NOMO-1 treated with dmso at 0.1 percent for 144 hours (cell line): ENCODE measurements around the gene HMGB3.
"Not testable (repeated sequence)": the region's sequence is repeated elsewhere in the genome, so short reads cannot be mapped to it uniquely, and the experiment has no call there.

Experiments
- DNase-seq: peaks from one replicate; lab custom pipeline; 2025; ENCODE audit not compliant: unreplicated experiment; lab: John Stamatoyannopoulos, UW

Gene HMGB3

GRCh38 chrX:150977411-150978162 lies 5.5 kb upstream of the HMGB3 start:
- DNase-seq, result no peak

- no peak for DNase-seq
These were observed 2.9 kb upstream of the HMGB3 start for GRCh38 chrX:150980186-150980585.

GRCh38 chrX:150980711-150981110 lies 2.4 kb upstream of the HMGB3 start:
- DNase-seq, result no peak

DNA sequence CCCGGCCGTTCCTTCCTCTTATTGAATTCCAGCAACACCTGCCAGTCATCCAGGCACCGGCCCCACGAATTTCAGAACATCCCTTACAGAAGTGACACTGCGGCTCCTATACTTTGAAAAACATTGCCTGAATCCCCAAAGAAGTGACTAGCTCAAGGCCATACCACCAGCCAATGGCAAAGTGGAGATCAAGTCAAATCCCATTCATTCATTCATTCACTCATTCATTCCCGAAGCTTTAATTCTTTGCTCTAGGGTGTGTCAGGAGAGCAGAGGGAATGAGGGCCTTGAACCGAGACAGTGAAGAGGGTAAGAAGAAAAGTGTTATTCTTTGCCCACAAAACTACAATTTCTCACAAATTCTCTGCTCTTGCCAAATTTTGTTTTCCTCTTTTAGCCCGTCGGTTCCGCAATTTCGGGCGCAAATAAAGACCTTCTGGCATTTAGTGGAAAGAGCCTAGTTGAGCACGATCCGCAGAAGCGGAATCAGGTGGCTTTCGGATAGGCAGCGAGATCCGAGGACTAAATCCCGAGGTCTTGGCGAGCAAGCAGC lies 824 bp upstream of the HMGB3 start:
- no peak for DNase-seq

GRCh38 chrX:150983521-150984168 lies 510 bp downstream of the HMGB3 start:
- no peak for DNase-seq

- DNase-seq, result no peak
These were observed 1.2 kb downstream of the HMGB3 start for GRCh38 chrX:150984169-150984824.

DNA sequence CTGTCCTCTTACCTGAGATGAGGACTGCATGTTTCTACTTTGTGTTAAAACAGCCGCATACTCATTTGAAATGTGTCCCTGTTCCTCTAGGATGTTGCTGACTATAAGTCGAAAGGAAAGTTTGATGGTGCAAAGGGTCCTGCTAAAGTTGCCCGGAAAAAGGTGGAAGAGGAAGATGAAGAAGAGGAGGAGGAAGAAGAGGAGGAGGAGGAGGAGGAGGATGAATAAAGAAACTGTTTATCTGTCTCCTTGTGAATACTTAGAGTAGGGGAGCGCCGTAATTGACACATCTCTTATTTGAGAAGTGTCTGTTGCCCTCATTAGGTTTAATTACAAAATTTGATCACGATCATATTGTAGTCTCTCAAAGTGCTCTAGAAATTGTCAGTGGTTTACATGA lies 4.6 kb downstream of the HMGB3 start:
- not testable (repeated sequence) for DNase-seq

DNA sequence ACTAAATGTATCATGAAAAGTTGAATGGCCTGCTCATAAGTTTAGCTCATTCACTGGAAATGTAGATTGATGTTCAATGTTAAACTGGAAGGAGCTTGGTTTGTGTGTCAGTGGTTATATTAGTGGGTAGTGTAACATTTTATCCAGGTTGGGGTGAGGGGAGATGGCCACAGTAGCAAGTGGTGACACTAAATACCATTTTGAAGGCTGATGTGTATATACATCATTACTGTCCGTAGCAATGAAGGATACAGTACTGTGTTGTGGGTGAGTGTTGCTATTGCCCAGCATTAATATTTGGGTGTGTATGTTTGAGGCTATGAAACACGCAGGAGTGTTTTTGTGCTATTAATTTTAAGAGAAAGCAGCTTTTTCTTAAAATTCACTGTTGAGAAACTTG lies 6.3 kb downstream of the HMGB3 start:
- no peak for DNase-seq

DNA sequence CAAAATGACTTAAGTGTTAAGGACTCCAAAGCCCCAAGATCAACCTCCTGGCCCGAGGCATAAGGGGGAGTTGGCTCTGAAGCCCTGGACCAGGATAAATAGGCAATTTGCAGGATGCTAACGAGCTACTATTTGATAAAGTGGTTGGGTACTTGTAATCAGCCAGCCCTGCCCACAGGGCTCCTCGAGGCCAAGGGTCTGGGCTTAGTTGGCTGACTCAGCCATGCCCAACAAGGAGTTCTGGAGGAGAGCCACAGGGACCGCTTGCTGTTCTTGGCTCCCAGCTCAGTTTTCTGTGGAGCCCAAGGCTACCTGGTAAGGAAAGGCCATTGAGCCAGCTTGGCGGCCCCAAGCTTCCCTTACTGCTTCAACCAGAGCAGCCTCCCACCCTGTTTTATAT lies 7.8 kb downstream of the HMGB3 start:
- DNase-seq, result no peak

DNA sequence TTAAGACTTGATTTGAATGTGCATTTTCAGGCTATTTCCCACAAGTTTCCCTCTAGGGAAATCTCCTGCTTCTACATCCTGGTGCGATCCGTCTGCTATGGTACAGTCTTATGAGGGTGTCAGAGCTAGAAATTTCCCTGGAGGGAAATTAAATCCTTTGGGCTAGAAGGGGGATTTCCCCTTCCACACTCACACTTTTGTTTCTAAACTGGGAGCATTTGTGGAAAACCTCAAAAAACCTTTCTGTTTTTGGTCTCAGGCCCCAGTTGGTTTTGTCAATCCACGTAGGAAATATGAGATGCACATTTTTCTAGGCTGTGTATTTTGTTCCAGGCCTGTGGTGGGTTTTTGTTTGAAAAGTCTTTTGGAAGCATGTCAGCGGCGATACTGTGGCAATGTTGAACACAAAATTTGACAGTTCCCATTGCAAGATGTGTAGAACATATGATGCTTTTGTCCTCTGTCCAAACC lies 17.8 kb downstream of the HMGB3 start:
- DNase-seq, result no peak

DNA sequence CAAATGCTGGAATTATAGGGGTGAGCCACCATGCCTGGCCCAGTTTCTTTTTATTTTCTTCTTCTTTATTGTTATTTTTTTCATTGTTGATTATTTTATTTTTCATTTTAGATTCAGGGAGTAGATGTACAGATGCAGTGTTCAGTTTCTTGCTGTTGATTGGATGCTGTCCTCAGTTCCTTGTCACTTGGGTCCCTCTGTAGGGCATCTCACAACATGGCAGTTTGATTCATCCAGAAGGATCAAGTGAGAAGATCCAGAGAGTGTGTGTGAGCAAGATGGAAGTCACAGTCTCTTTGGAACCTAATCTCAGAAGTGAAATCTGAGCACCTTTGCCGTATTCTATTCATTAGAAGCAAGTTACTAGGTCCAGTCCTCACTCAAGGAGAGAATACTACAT lies 20.9 kb downstream of the HMGB3 start:
- DNase-seq, result no peak

GRCh38 chrX:151006410-151007109 lies 23.4 kb downstream of the HMGB3 start:
- no peak for DNase-seq

DNA sequence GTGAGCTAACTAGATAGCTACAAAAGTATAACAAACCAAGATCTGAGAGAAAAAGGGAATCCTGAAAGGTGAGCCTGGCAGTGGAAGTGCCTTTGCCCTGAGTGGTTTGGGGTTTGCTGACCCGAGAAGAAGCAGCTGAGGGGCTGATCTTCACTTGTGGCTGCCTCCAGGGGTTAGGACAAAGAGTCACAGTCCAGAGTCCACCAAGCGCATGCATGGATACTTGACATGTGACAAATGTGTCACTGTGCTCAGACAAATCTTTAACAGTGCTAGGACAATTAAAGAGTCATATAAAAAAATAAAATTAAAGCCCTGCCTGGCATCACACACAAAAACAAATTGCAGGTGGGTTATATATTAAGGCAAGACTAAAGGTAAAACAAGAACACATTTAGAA lies 26.4 kb downstream of the HMGB3 start:
- no peak for DNase-seq

- no peak for DNase-seq
These were observed 30.1 kb downstream of the HMGB3 start for GRCh38 chrX:151013164-151013743.

DNA sequence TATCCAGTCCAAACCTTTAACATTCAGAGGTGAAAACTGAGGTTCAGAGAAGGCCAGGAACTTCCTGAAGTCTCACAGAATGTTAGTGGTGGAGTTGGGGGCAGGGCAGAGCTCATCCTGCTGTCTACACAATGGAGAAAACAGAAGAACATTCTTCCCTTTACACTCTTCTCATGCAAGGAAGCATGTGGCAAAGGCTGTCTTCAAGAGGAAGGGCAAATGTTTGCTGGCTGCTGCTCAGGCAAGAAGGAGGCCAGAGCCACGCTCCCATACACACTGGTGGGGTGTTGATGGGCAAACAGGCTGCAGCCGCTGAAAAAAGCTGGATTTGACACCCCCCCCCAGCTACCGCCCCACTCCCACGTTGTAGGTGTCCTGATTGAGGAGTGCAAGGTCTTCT lies 32.5 kb downstream of the HMGB3 start:
- DNase-seq, result no peak

- no peak for DNase-seq
These were observed 36.7 kb downstream of the HMGB3 start for GRCh38 chrX:151019856-151020255.

GRCh38 chrX:151030845-151031244 lies 47.7 kb downstream of the HMGB3 start:
- peak; percentile 24 for DNase-seq

DNA sequence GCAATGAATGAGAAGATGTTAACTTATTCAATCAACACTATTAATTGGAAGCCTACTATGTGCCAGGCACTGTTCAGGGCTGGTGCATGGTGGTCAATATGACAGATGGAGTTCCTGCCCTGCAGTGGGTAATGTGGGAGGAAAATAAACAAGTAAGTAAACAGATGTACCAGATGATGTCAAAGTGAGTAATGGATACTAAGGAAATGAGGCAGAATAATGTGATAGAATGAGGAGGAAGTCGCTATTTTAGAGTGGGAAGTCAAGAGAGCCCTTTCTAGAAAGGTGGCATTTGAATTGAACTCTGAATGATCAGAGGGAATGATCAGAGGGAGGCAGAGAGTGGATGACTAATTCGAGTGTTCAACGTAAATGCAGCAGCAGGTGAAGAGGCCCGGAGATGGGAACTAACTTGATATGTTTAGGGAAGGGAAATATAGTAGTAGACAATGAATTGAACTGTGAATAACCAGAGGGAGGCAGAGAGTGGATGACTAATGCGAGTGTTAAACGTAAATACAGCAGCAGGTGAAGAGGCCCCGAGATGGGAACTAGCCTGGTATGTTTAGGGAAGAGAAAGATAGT lies 48.3 kb downstream of the HMGB3 start:
- DNase-seq, result no peak

DNA sequence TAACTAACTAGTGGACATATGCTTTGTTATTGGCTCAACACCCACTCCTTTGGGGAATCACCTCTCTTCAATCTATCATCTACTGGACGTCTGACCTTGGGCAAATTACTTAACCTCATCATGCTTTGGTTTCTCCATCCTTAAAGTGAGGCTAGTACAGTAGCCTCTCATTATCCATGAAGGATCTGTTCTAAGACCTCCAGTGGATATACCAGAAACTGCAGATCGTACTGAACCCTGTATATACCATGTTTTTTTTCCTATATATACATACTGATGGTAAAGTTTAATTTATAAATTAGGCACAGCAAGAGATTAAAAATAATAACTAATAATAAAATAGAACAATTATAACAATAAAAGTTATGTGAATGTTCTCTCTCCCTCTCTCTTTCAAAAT lies 56.2 kb downstream of the HMGB3 start:
- no peak for DNase-seq
